GM10248 (cell line): ENCODE measurements around the gene ALLC.

ENCODE experiments used
- CTCF ChIA-PET: fragments of 300-600 bp; sonication (Branson Sonifier 250); formaldehyde crosslinking; extraction: SDS; loops from one replicate; lab custom pipeline; 2021; ENCODE audit warnings: antibody characterized with exemption; lab: Yijun Ruan, JAX
- POLR2A ChIA-PET: fragments of 350-650 bp; sonication (Branson Sonifier 250); formaldehyde crosslinking; extraction: SDS; loops from one replicate; lab custom pipeline; 2020; ENCODE audit warnings: antibody characterized with exemption; lab: Yijun Ruan, JAX
- DNase-seq: peaks from one replicate; pipeline ENCODE4 v3.0.0; 2012; ENCODE audit errors: extremely low spot score
- CTCF ChIP-seq: IDR thresholded peaks from 2 replicates; pipeline ENCODE4 v1.5.1; 2012; ENCODE audit warnings: mild to moderate bottlenecking, low read depth; ENCODE audit errors: extremely low read depth, missing control alignments, control extremely low read depth

Gene ALLC

GRCh38 chr2:3712831-3713503 lies 55.0 kb downstream of the ALLC start:
- ChIA-PET POLR2A (no interaction called here), CTCF (interaction anchor here (1.3 to 2.2 kb wide), 2 partner anchors 11 to 16 kb away, joined by 6 read pairs; no protein-coding TSS in a partner anchor)
- DNase-seq, result no peak
- no peak for TF ChIP-seq CTCF

DNA sequence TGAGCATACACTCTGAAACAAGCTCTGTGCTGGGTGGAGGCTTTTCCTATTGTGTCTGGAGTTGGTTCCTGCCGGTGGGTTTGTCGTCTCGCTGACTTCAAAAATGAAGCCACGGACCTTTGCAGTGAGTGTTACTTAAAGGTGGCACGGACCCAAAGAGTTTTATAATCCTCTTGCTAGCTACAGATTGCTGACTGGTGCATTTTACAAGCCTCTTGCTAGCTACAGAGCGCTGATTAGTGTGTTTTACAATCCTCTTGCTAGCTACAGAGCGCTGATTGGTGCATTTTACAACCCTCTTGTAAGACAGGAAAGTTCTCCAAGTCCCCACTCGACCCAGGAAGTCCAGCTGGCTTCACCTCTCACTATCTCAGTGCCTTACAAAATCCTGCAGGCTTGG lies 60.7 kb downstream of the ALLC start:
- TF ChIP-seq CTCF, result no peak
- POLR2A ChIA-PET, result no interaction called here
- CTCF ChIA-PET, result interaction anchor here (1.7 kb wide), 1 partner anchor 9 kb away, joined by 5 read pairs; no protein-coding TSS in a partner anchor
- no peak for DNase-seq

- POLR2A ChIA-PET, result no interaction called here
- CTCF ChIA-PET, result no interaction called here
- no peak for DNase-seq
- no peak for TF ChIP-seq CTCF
Measured at GRCh38 chr2:3725002-3725401, 67.0 kb downstream of the ALLC start.

- POLR2A ChIA-PET, result no interaction called here
- no peak for TF ChIP-seq CTCF
- DNase-seq, result no peak
- CTCF ChIA-PET, result interaction anchor here (0.9 kb wide), 1 partner anchor 55 kb away, joined by 3 read pairs; no protein-coding TSS in a partner anchor
Measured at GRCh38 chr2:3725458-3726250, 67.7 kb downstream of the ALLC start.

DNA sequence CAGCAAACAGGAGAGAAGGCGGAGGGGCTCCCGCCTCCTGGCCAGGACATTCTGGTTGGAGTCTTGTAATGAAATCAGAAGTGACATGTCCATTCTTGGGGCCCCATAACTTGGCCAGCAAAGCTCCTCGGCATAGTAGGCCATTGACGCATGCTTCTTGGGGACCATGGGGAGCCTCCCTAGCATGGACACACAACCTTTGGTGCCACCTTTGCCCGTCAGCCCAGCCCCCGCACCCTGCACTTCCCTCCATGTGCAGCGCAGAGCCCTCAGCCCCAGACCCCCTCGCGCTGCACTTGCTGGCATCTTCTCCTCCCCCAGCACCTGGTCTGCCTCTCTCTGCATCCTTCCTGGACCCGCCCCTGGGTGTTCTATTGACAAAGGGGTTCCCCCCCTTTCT lies 68.5 kb downstream of the ALLC start:
- no peak for TF ChIP-seq CTCF
- CTCF ChIA-PET, result interaction anchor here (0.9 to 2.8 kb wide), 3 partner anchors 17 to 100 kb away, joined by 3 to 16 read pairs (median 4); no protein-coding TSS in a partner anchor
- POLR2A ChIA-PET, result no interaction called here
- no peak for DNase-seq

GRCh38 chr2:3727397-3728045 lies 69.5 kb downstream of the ALLC start:
- ChIA-PET CTCF (interaction anchor here (0.7 to 4.1 kb wide), 13 partner anchors 9 to 101 kb away, joined by 3 to 25 read pairs (median 4); no protein-coding TSS in a partner anchor), POLR2A (no interaction called here)
- DNase-seq, result no peak

More at GRCh38 chr2:3727397-3728045, 69.5 kb downstream of the ALLC start:
- no peak for TF ChIP-seq CTCF
